ENCODE measurements around the gene TRIO. TPM values are rescaled to one million over a fixed set of nuclear protein-coding genes. Genes with fewer than 3 reads are reported as not detected.
A peak's percentile ranks its signal among the peaks of the same experiment; 100 is the strongest.

The TRIO gene
- total RNA-seq, 1 donor from 2014 or later = 200 TPM

- no peaks in the 10 kb centered on the region for H3K27me3 Mint-ChIP-seq (ENCODE audit: low read depth)
- H3K4me1 Mint-ChIP-seq (ENCODE audit: low read depth) = peaks cover 3% of the 10 kb centered on the region
- H3K4me3 Mint-ChIP-seq (ENCODE audit: unreplicated experiment) = no peak overlapping the region
- no peaks in the 10 kb centered on the region for H3K9me3 Mint-ChIP-seq (ENCODE audit: low read depth)
- DNase-seq (ENCODE audit: low spot score) = no peak
- no peak for TF ChIP-seq CTCF (IDR thresholded peaks at IDR 0.05)
- no peak overlapping the region for H3K27ac Mint-ChIP-seq (ENCODE audit: unreplicated experiment)
- H3K36me3 Mint-ChIP-seq (ENCODE audit: low read depth) = peaks cover 48% of the 10 kb centered on the region
These were observed 336.1 kb downstream of the TRIO start for GRCh38 chr5:14479143-14479696.

GRCh38 chr5:14481349-14481748, 338.2 kb downstream of the TRIO start:
- Mint-ChIP-seq H3K27me3 (ENCODE audit: low read depth) (no peaks in the 10 kb centered on the region), H3K4me1 (ENCODE audit: low read depth) (peaks cover 3% of the 10 kb centered on the region), H3K36me3 (ENCODE audit: low read depth) (peaks cover 54% of the 10 kb centered on the region), H3K27ac (ENCODE audit: unreplicated experiment) (peak overlapping the region; percentile 2), H3K4me3 (ENCODE audit: unreplicated experiment) (no peak overlapping the region), H3K9me3 (ENCODE audit: low read depth) (no peaks in the 10 kb centered on the region)
- TF ChIP-seq CTCF (IDR thresholded peaks at IDR 0.05) = no peak
- no peak for DNase-seq (ENCODE audit: low spot score)

- DNase-seq (ENCODE audit: low spot score) = no peak
- no peaks in the 10 kb centered on the region for H3K9me3 Mint-ChIP-seq (ENCODE audit: low read depth)
- H3K27ac Mint-ChIP-seq (ENCODE audit: unreplicated experiment) = no peak overlapping the region
- peaks cover 52% of the 10 kb centered on the region for H3K36me3 Mint-ChIP-seq (ENCODE audit: low read depth)
- no peak for TF ChIP-seq CTCF (IDR thresholded peaks at IDR 0.05)
- no peak overlapping the region for H3K4me3 Mint-ChIP-seq (ENCODE audit: unreplicated experiment)
- peaks cover 3% of the 10 kb centered on the region for H3K4me1 Mint-ChIP-seq (ENCODE audit: low read depth)
- H3K27me3 Mint-ChIP-seq (ENCODE audit: low read depth) = no peaks in the 10 kb centered on the region
These were observed 338.9 kb downstream of the TRIO start for GRCh38 chr5:14482085-14482484.

GRCh38 chr5:14483504-14484157, 340.5 kb downstream of the TRIO start:
- Mint-ChIP-seq H3K36me3 (ENCODE audit: low read depth) (peaks cover 50% of the 10 kb centered on the region), H3K4me3 (ENCODE audit: unreplicated experiment) (no peak overlapping the region), H3K4me1 (ENCODE audit: low read depth) (peaks cover 3% of the 10 kb centered on the region), H3K27ac (ENCODE audit: unreplicated experiment) (no peak overlapping the region), H3K27me3 (ENCODE audit: low read depth) (no peaks in the 10 kb centered on the region), H3K9me3 (ENCODE audit: low read depth) (no peaks in the 10 kb centered on the region)
- TF ChIP-seq CTCF (IDR thresholded peaks at IDR 0.05) = no peak
- DNase-seq (ENCODE audit: low spot score) = no peak

DNA sequence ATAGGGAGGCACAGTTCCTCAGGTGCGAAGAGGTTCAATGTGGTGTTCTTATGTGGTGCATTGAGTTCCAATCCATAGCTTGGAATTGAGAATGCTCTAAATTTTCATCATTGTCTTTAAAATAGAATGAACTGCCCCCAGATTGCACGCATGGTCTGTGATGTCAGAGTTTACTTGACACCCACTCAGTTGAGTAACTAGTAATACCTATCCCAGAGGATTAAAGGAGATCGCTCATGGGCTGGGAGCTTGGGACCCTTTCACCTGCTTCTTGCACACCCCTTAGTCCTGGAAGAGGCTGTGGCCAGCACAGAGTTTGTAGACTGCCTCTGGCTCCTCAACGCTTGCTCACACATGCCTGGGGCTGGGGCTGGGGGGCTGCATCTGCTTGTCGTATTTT, 343.3 kb downstream of the TRIO start:
- Mint-ChIP-seq H3K4me3 (ENCODE audit: unreplicated experiment) (no peak overlapping the region), H3K4me1 (ENCODE audit: low read depth) (peaks cover 3% of the 10 kb centered on the region), H3K36me3 (ENCODE audit: low read depth) (peaks cover 47% of the 10 kb centered on the region), H3K27me3 (ENCODE audit: low read depth) (no peaks in the 10 kb centered on the region), H3K9me3 (ENCODE audit: low read depth) (no peaks in the 10 kb centered on the region), H3K27ac (ENCODE audit: unreplicated experiment) (peak overlapping the region; percentile 17)
- TF ChIP-seq CTCF (IDR thresholded peaks at IDR 0.05) = no peak
- DNase-seq (ENCODE audit: low spot score) = no peak

Data from chondrocyte (in vitro differentiated cells).